Tibial artery (tissue), 4 donors: Measurements from ENCODE around the gene CFAP54.

Experiments used
- DNase-seq, 2 donors: peaks; one replicate each; pipeline ENCODE4 v3.0.0-alpha.2; 2019
- H3K27ac ChIP-seq, 2 donors: fragments of 200-600 bp; sonication (generic) in 1 of 2; 1 replicate in 1 of 2; 2 replicates in 1 of 2; pipeline ENCODE4 v1.5.1; 2018 to 2019; ENCODE audit warnings: mild to moderate bottlenecking in 1 of 2
- H3K27me3 ChIP-seq, 2 donors: fragments of 200-600 bp; sonication (generic) in 1 of 2; one replicate each; pipeline versions ENCODE4 v1.5.1 to v1.6.0; 2016 to 2019
- H3K36me3 ChIP-seq, 3 donors: fragments of 200-600 bp; sonication (generic) in 2 of 3; one replicate each; pipeline ENCODE4 v1.5.1; 2016 to 2019; ENCODE audit warnings: mild to moderate bottlenecking in 2 of 3
- H3K4me1 ChIP-seq, 4 donors: fragments of 200-600 bp; sonication (generic) in 2 of 4; 1 replicate in 3 of 4; 2 replicates in 1 of 4; pipeline ENCODE4 v1.5.1; 2016 to 2019
- H3K4me3 ChIP-seq, 2 donors: fragments of 200-600 bp; sonication (generic) in 1 of 2; 1 replicate in 1 of 2; 2 replicates in 1 of 2; pipeline ENCODE4 v1.5.1; 2018 to 2019; ENCODE audit warnings: mild to moderate bottlenecking in 2 of 2
- H3K9me3 ChIP-seq, 3 donors: fragments of 200-600 bp; sonication (generic) in 1 of 3; one replicate each; pipeline ENCODE4 v1.5.1; 2016 to 2019
- intact Hi-C: fragments of 100-400 bp; cut with DNase I; formaldehyde crosslinking; loops from one replicate; pipeline ENCODE4 v1.15.0; 2023; ENCODE audit warnings: low total_unique reads
- TF ChIP-seq, protein P1 (sequence below), 2 experiments: fragments of 200-600 bp in 1 of 2; fragments of 450-650 bp in 1 of 2; IDR thresholded peaks; one replicate each; pipeline ENCODE4 v1.5.1; 2017 to 2019; ENCODE audit warnings: antibody characterized with exemption in 2 of 2, mild to moderate bottlenecking in 1 of 2, moderate library complexity in 1 of 2

CFAP54 gene

DNA sequence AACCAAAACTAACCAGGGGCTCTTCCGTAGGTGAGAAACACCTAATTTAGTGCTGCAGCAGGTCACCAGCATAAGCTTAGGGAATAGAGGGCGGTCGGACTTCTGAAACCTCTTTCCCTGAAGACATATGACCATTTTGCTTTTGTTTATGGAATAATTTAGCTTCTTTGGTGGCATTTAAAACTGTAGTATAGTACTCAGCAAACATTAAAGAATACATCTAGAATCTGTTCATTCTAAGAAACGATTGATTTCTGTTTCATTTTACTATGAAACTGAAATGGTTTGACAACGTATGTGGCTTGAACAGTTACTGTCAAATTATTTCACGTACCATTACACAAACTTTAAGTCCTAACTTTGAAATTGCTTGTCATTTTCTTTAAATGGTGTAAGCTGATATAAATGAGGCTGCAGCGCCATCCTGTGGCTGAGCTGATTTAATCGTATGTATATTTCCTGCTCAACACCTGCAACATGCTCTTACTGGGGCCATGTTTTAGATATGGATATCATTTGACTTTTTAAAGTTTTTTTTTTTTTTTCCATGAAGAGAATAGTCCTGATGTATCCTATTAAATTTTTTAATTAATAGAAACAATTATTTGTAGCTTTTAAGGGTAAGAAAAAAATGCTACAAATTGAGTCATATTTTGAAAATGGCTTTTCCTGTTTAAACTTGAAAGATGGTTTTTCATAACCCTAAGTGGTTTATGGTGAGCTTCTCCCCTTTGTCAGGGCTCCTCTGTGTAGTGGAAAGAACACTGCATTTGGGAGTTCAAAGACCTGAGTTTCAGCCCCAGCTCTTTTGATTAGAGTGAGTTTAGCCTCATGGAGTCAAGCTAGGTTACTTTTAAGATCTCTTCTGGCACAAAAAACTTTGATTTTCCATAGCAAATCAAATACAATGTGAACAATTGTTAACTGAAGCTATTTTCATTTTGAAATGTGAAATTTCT, 27.4 kb downstream of the CFAP54 start:
- peak; percentile 76 to 82 for DNase-seq
- Histone ChIP-seq H3K9me3 (no peaks in the 10 kb centered on the region), H3K36me3 (no peaks in the 10 kb centered on the region), H3K4me1 (no peaks in the 10 kb centered on the region), H3K4me3 (no peak overlapping the region), H3K27me3 (no peaks in the 10 kb centered on the region), H3K27ac (no peak overlapping the region)
- intact Hi-C loops = loop anchor here (5.0 kb wide), 1 partner anchor 454 kb away; no protein-coding TSS in a partner anchor
- TF ChIP-seq, protein P1, sequence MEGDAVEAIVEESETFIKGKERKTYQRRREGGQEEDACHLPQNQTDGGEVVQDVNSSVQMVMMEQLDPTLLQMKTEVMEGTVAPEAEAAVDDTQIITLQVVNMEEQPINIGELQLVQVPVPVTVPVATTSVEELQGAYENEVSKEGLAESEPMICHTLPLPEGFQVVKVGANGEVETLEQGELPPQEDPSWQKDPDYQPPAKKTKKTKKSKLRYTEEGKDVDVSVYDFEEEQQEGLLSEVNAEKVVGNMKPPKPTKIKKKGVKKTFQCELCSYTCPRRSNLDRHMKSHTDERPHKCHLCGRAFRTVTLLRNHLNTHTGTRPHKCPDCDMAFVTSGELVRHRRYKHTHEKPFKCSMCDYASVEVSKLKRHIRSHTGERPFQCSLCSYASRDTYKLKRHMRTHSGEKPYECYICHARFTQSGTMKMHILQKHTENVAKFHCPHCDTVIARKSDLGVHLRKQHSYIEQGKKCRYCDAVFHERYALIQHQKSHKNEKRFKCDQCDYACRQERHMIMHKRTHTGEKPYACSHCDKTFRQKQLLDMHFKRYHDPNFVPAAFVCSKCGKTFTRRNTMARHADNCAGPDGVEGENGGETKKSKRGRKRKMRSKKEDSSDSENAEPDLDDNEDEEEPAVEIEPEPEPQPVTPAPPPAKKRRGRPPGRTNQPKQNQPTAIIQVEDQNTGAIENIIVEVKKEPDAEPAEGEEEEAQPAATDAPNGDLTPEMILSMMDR (IDR thresholded peaks at IDR 0.05) = peak; percentile 38 to 72

DNA sequence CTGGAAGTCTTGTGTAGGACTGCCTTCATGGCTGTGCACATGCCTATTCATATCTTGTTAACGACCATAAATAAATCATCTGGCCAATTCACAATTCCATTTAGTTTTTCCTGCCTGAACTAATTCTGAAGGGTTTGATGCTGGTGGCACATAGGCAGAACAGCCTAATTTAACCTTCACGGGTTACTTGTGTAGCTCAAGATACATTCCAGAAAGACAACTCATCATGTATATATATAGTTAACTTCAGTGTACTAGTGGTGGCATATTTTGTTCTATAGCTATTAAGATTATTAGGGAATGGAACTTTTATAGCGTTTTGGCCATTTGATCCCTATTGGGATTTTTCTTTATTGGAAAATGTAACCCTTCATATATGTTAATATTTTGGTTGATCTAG, 31.4 kb downstream of the CFAP54 start:
- no peak overlapping the region for H3K27ac ChIP-seq
- no peaks in the 10 kb centered on the region for H3K4me1 ChIP-seq
- TF ChIP-seq, protein P1 (IDR thresholded peaks at IDR 0.05) = no peak
- no peak for DNase-seq
- no peaks in the 10 kb centered on the region for H3K9me3 ChIP-seq
- no peak overlapping the region for H3K4me3 ChIP-seq
- no peaks in the 10 kb centered on the region for H3K27me3 ChIP-seq
- intact Hi-C loops = no loop called here
- H3K36me3 ChIP-seq = no peaks in the 10 kb centered on the region

DNA sequence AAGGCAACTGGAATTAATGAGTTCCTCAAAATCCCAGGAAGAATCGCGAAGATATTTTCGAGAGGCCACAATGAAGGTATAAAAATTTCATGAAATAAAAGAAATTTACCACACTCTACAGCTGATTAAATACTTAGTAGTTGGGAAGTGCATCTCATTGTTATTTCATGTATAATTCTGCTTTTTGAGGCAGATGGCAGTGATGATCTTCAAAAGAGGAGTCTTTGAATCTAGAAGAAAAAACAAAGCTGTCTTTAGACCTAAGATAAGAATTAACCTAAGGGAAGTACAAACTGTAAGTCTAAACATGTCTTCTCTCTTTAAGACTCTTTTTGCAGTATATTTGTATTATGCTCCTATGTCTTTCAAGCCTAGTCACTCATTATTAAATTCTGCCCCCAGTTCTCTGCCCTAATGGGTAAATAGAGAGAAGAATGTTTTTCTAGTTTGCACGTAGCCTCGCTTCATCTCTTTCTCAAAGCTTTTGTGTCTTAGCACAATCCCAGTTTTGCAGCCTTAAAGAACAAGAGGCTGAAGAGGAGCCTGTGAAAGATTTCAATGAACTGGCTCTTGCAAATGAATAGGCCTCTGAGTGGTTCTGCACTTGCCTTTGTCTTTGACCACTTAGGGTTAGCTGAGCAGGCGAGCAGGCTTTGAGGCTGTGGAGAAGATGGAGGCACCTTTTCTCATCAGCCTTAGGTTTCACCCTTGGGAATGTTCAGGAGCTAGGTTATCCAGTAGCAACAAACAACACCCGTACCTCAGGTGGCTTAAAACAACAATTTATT, 32.7 kb downstream of the CFAP54 start:
- TF ChIP-seq, protein P1 (IDR thresholded peaks at IDR 0.05) = no peak
- H3K4me3 ChIP-seq = no peak overlapping the region
- no peaks in the 10 kb centered on the region for H3K9me3 ChIP-seq
- H3K27ac ChIP-seq = no peak overlapping the region
- H3K27me3 ChIP-seq = no peaks in the 10 kb centered on the region
- H3K4me1 ChIP-seq = no peaks in the 10 kb centered on the region
- no peak for DNase-seq
- intact Hi-C loops = no loop called here
- H3K36me3 ChIP-seq = no peaks in the 10 kb centered on the region

DNA sequence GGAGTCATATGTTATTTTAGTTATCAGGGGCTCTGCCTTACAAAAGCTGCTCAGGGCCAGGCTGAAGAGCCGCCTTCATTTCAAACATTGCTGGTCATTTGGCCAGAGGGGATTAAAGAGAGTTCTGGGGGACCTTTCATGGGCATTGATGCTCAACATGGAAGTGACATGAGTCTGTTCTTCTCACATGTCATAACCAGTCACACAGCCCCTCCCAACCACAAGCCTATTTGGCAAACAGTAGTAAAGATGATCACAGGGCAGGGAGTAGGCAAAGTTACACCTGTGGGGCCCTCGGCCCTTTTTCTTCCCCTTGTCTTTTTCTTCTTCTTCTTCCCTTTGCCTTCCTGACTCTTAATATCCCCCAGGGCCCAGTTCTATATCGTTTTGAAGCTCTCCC, 33.3 kb downstream of the CFAP54 start:
- DNase-seq = no peak
- H3K4me1 ChIP-seq = no peaks in the 10 kb centered on the region
- H3K4me3 ChIP-seq = no peak overlapping the region
- H3K36me3 ChIP-seq = no peaks in the 10 kb centered on the region
- H3K27me3 ChIP-seq = no peaks in the 10 kb centered on the region
- TF ChIP-seq, protein P1 (IDR thresholded peaks at IDR 0.05) = no peak
- H3K9me3 ChIP-seq = no peaks in the 10 kb centered on the region
- intact Hi-C loops = no loop called here
- no peak overlapping the region for H3K27ac ChIP-seq

DNA sequence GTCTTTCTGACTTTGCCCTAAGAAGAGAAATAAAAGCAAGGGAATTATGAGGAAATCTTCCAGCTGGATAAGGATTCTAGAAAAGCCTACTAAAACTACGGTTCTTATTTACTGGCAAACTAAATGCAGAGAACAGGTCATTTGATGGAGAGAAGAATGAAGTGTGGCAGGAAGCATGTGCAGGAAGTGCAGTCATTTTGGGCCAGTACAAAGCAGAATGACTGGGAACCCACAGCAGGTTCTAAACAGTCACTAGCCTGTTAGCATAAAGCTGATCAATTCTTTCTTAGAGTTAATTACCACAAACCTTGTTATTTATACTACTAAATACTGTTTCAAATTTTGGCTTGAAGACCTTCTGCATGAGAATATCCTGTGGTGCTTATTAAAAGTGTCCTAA, 36.7 kb downstream of the CFAP54 start:
- intact Hi-C loops = no loop called here

More for the DNA sequence above, 36.7 kb downstream of the CFAP54 start:
- TF ChIP-seq, protein P1 (IDR thresholded peaks at IDR 0.05) = no peak
- Histone ChIP-seq H3K9me3 (no peaks in the 10 kb centered on the region), H3K4me1 (no peaks in the 10 kb centered on the region), H3K27ac (no peak overlapping the region), H3K4me3 (no peak overlapping the region), H3K36me3 (no peaks in the 10 kb centered on the region), H3K27me3 (no peaks in the 10 kb centered on the region)
- DNase-seq = no peak
